HCT116 (cell line): ENCODE data around the gene YBX2. TPM values are rescaled to one million over a fixed set of nuclear protein-coding genes. Genes with fewer than 3 reads are reported as not detected.

Source experiments
- ATAC-seq: fragments of 200-7000 bp; cut with Tn5 transposase; 2 replicates; pipeline ENCODE4 v1.9.1; 2020; ENCODE audit warnings: mild to moderate bottlenecking, moderate library complexity
- BruUV-seq: library from RNA; stranded (reverse); fragments of 400-500 nt; replicated peaks from 2 replicates; lab custom pipeline; 2021; lab: Mats Ljungman, UMichigan
- CTCF ChIA-PET: fragments of 300-600 bp; sonication (Branson Sonifier 250); formaldehyde crosslinking; loops from one replicate; lab custom pipeline; 2021; ENCODE audit warnings: antibody characterized with exemption; lab: Charles Lee
- POLR2A ChIA-PET: fragments of 300-600, 350-600 bp; sonication (Branson Sonifier 250); formaldehyde crosslinking; loops from one replicate; lab custom pipeline; 2021; ENCODE audit warnings: antibody characterized with exemption; lab: Charles Lee
- RAD21 ChIA-PET, 2 experiments: fragments of 300-600 bp; sonication (Branson Sonifier 250); formaldehyde crosslinking; loops; one replicate each; lab custom pipeline; 2023; ENCODE audit warnings: low total read pairs in 2 of 2; ENCODE audit not compliant: uncharacterized antibody in 2 of 2, unreplicated experiment in 2 of 2, low non-redundant PET in 1 of 2; lab: Charles Lee
- DNase-seq: peaks from one replicate; pipeline ENCODE4 v3.0.0-alpha.2; 2010; ENCODE audit warnings: low read depth, low spot score
- H2AFZ ChIP-seq: fragments of 200-600 bp; shearing (Covaris generic), sonication (generic); 2 replicates; pipeline ENCODE4 v1.6.1; 2017; ENCODE audit warnings: low read depth, mixed run types, mixed read lengths, antibody characterized with exemption, low read length; ENCODE audit not compliant: poor library complexity, severe bottlenecking
- H3K27ac ChIP-seq: 2 replicates; pipeline ENCODE4 v1.5.1; 2012; ENCODE audit warnings: low read depth, low read length
- H3K27me3 ChIP-seq: fragments of 200-600 bp; sonication (generic); 2 replicates; pipeline ENCODE4 v1.6.1; 2016; ENCODE audit warnings: mixed run types, low read length, mixed read lengths; ENCODE audit not compliant: insufficient read depth
- H3K36me3 ChIP-seq, 2 experiments: fragments of 200-500 bp in 1 of 2; fragments of 200-600 bp in 1 of 2; sonication (Bioruptor generic) in 1 of 2; sonication (generic) in 1 of 2; 2 replicates each; pipeline versions ENCODE4 v1.5.1 to v1.6.1; 2014 to 2016; ENCODE audit warnings: low read length in 2 of 2, inconsistent platforms in 1 of 2, mixed read lengths in 1 of 2, mixed run types in 1 of 2; ENCODE audit not compliant: insufficient read depth in 2 of 2, control insufficient read depth in 1 of 2
- H3K4me1 ChIP-seq, 2 experiments: fragments of 200-600 bp in 1 of 2; sonication (generic) in 1 of 2; 2 replicates each; pipeline versions ENCODE4 v1.5.1 to v1.6.1; 2012 to 2017; ENCODE audit warnings: low read length in 2 of 2, inconsistent platforms in 1 of 2, mild to moderate bottlenecking in 1 of 2, mixed read lengths in 1 of 2, mixed run types in 1 of 2, moderate library complexity in 1 of 2; ENCODE audit not compliant: insufficient read depth in 2 of 2, control insufficient read depth in 1 of 2
- H3K4me2 ChIP-seq: fragments of 200-600 bp; sonication (generic); 2 replicates; pipeline ENCODE4 v1.6.1; 2017; ENCODE audit warnings: mixed run types, low read length, mixed read lengths
- H3K4me3 ChIP-seq, 2 experiments: fragments of 200-600 bp in 1 of 2; sonication (generic) in 1 of 2; replicated peaks in 1 of 2; 2 replicates each; pipeline ENCODE4 v1.5.1; 2011 to 2016; ENCODE audit warnings: low read length in 2 of 2, control low read depth in 1 of 2, low read depth in 1 of 2, mild to moderate bottlenecking in 1 of 2, mixed read lengths in 1 of 2, mixed run types in 1 of 2
- H3K79me2 ChIP-seq: fragments of 200-600 bp; sonication (generic); 2 replicates; pipeline ENCODE4 v1.6.1; 2017; ENCODE audit warnings: mild to moderate bottlenecking, mixed run types, low read length, moderate library complexity, mixed read lengths; ENCODE audit not compliant: insufficient read depth
- H3K9ac ChIP-seq: fragments of 200-600 bp; sonication (generic); 2 replicates; pipeline ENCODE4 v1.6.1; 2016; ENCODE audit warnings: low read length, mixed read lengths
- H3K9me2 ChIP-seq: fragments of 200-600 bp; sonication (generic), shearing (Covaris generic); 2 replicates; pipeline ENCODE4 v1.6.1; 2017; ENCODE audit warnings: mixed run types, mild to moderate bottlenecking, moderate library complexity; ENCODE audit not compliant: insufficient read depth
- H3K9me3 ChIP-seq, 2 experiments: fragments of 200-500 bp in 1 of 2; fragments of 200-600 bp in 1 of 2; sonication (Bioruptor generic) in 1 of 2; sonication (generic) in 1 of 2; 2 replicates each; pipeline ENCODE4 v1.6.1; 2014 to 2017; ENCODE audit warnings: low read length in 2 of 2, mixed read lengths in 2 of 2, inconsistent platforms in 1 of 2, low read depth in 1 of 2, mild to moderate bottlenecking in 1 of 2, mixed run types in 1 of 2, moderate library complexity in 1 of 2; ENCODE audit not compliant: control insufficient read depth in 1 of 2, insufficient read depth in 1 of 2
- H4K20me1 ChIP-seq: fragments of 200-600 bp; sonication (generic), shearing (Covaris generic); 2 replicates; pipeline ENCODE4 v1.6.1; 2017; ENCODE audit warnings: mixed run types, mild to moderate bottlenecking, moderate library complexity; ENCODE audit not compliant: insufficient read depth
- ATF3 ChIP-seq: IDR thresholded peaks from 2 replicates; pipeline ENCODE4 v1.6.1; 2012
- CTCF ChIP-seq, 3 experiments: fragments of 200-600 bp in 1 of 3; sonication (generic) in 1 of 3; IDR thresholded peaks in 2 of 3; conservative IDR thresholded peaks in 1 of 3; 2 replicates each; pipeline ENCODE4 v1.5.1; 2012 to 2017; ENCODE audit warnings: low read depth in 2 of 3, low read length in 2 of 3, antibody characterized with exemption in 1 of 3, borderline replicate concordance in 1 of 3, control low read depth in 1 of 3, mild to moderate bottlenecking in 1 of 3, mixed read lengths in 1 of 3, mixed run types in 1 of 3, moderate library complexity in 1 of 3; ENCODE audit not compliant: insufficient read depth in 1 of 3
- FOSL1 ChIP-seq: IDR thresholded peaks from 2 replicates; pipeline ENCODE4 v1.6.1; 2012; ENCODE audit warnings: low read depth
- POLR2AphosphoS5 ChIP-seq: IDR thresholded peaks from 2 replicates; pipeline ENCODE4 v1.6.1; 2011; ENCODE audit warnings: mild to moderate bottlenecking, low read depth, low read length, moderate library complexity
- SIN3A ChIP-seq: IDR thresholded peaks from 2 replicates; pipeline ENCODE4 v1.6.1; 2012; ENCODE audit warnings: low read depth
- SRF ChIP-seq: IDR thresholded peaks from 2 replicates; pipeline ENCODE4 v1.6.1; 2012; ENCODE audit warnings: low read depth
- ZFX ChIP-seq: fragments of 450-650 bp; IDR thresholded peaks from 2 replicates; pipeline ENCODE4 v1.6.1; 2017
- intact Hi-C: fragments of 100-400 bp; cut with micrococcal nuclease; formaldehyde crosslinking; loops from 2 replicates; pipeline ENCODE4 v1.10.0; 2022
- total RNA-seq: library from RNA; stranded (reverse); gene quantifications from one replicate; pipeline ENCODE4 v1.2.1, GENCODE V29; 2021; ENCODE audit not compliant: unreplicated experiment

YBX2 gene
- total RNA-seq, 1 experiment from 2014 or later: 2.3 TPM

DNA sequence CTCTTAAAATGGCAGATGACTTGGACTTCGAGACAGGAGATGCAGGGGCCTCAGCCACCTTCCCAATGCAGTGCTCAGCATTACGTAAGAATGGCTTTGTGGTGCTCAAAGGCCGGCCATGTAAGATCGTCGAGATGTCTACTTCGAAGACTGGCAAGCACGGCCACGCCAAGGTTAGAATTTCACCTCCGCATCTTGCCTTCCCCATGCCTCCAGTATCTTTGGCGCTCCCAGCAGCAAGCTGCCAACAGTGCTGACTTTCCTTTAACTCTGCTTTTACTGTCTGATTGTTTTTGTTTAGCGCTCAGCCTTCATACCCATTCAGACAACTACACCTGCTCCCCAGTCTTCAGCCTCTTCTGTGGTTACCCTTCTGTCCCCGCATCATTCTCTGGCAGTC, 15.2 kb upstream of the YBX2 start:
- peaks cover 71% of the 10 kb centered on the region for H3K79me2 ChIP-seq
- peak overlapping the region; percentile 99; the same call in 1 of the 2 replicates for H3K9ac ChIP-seq
- ATAC-seq (no peak), DNase-seq (no peak)
- ChIA-PET RAD21 (no interaction called here), POLR2A (interaction anchor here (1.0 to 1.6 kb wide), 2 partner anchors 20 to 73 kb away, joined by 3 to 9 read pairs; partner anchors contain the start of gene NEURL4), CTCF (interaction anchor here (0.6 kb wide), 1 partner anchor 58 kb away, joined by 3 read pairs; the partner anchor contains the start of gene CTDNEP1)
- peak overlapping the region; percentile 17 for H3K27ac ChIP-seq
- H3K4me2 ChIP-seq: peak overlapping the region; percentile 88
- H3K4me1 ChIP-seq: peaks cover 32 to 64% of the 10 kb centered on the region in 2 experiments
- H4K20me1 ChIP-seq: peaks cover 36% of the 10 kb centered on the region
- H3K36me3 ChIP-seq: peaks cover 30 to 46% of the 10 kb centered on the region in 2 experiments
- no peak for TF ChIP-seq ATF3
- TF ChIP-seq FOSL1: no peak
- TF ChIP-seq SRF: no peak
- no peak for TF ChIP-seq POLR2AphosphoS5
- TF ChIP-seq SIN3A: no peak
- TF ChIP-seq CTCF (IDR thresholded peaks at IDR 0.05 in 2 of 3, conservative IDR thresholded peaks at IDR 0.05 in 1 of 3; ENCODE audit: borderline replicate concordance in 1 of 3, insufficient read depth in 1 of 3, low read depth in 2 of 3, low read length in 2 of 3): no peak
- no peak for TF ChIP-seq ZFX
- no peaks in the 10 kb centered on the region for H3K9me3 ChIP-seq
- peak overlapping the region; percentile 90 to 99; a peak in 3 of 4 replicates for H3K4me3 ChIP-seq
- H2AFZ ChIP-seq: no peak overlapping the region
- no peaks in the 10 kb centered on the region for H3K9me2 ChIP-seq
- intact Hi-C loops: loop anchor here (5.0 kb wide), 1 partner anchor 57 kb away; the partner anchor contains the start of genes CTDNEP1 and ELP5
- no peaks in the 10 kb centered on the region for H3K27me3 ChIP-seq
- BruUV-seq: no TSS peak
